GM19099 (cell line): Measurements from ENCODE around the gene TRAPPC12.

Experiments
- POLR2A ChIP-seq: IDR thresholded peaks from 3 replicates; pipeline ENCODE4 v1.6.1; 2011; ENCODE audit warnings: low read depth; ENCODE audit not compliant: insufficient read length; ENCODE audit errors: extremely low read depth

TRAPPC12 gene

DNA sequence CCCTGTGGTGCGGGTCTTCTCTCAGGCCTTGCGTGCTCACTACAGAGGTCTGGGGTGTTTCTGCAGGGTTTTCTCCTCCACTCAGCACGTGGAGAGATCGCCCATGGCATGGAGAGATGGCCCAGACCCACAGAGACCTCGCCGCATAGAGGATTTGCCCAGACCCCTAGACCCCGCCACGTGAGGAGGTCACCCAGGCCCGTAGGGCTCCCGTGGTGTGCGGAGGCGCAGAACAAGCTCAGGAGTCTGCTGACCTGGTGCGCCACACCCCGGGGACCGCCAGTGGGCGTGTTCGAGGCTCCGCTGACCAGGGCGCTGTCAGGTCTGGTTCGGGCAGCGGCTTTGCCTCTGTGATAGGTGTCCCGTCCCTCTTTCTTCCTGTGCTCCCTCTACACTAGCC lies 75.3 kb downstream of the TRAPPC12 start:
- no peak for TF ChIP-seq POLR2A

DNA sequence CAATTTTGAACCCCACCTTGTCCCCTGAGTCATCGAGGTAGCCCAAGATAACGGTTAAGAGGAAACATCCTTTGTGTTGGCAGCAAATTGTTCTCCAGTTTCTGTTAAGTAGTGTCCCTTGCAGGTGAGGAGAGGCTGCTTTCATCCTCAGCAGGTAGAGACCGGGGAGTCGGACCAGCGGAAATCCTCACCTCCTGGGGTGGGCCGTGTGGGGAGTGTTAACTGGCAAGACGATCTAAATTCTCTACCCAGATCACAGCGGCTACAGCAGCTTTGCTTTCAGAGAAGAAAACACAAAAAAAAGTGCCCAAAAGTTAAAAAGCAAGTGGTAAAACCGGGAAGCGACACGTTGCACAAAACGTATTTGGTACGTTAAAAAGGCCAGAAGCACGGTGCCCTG lies 76.6 kb downstream of the TRAPPC12 start:
- TF ChIP-seq POLR2A = no peak

DNA sequence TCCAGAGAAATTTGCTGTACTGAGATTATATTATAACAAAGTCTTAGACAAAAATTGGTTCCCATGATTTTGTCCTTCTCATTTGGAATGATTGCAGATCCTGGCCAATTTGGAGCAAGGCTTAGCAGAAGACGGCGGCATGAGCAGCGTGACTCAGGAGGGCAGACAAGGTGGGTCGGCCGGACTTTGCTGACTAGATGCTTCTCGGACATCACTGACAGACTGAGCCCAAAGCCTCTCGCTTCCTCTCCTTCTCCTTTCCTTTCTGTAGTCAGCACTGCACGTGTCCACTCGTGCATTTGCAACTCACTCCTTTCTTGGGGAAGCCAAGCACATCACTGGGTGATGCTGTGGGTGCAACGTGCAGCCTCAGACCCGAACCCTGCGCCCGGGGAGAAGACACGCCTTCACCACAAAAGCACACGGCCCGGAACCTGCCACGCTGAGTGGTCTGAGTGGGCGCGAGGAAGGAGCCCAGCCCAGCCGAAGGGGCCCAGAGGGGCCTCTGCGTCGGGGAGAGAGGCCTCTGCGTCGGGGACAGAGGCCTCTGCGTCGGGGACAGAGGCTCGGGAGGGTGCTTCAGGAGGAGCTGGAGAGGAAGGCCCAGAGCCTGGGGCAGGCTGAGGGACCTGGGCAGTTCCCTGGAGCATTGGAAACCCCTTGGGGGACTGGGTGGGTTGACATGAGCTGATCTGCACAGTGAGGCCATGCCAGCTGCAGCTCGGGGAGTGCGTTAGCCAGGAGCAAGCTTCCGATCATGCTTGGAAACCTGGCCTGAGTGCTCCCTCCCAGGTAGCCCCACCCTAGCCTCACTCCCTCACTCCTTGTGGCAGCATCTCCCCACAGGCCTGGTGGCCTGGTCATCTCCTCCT lies 78.3 kb downstream of the TRAPPC12 start:
- no peak for TF ChIP-seq POLR2A

DNA sequence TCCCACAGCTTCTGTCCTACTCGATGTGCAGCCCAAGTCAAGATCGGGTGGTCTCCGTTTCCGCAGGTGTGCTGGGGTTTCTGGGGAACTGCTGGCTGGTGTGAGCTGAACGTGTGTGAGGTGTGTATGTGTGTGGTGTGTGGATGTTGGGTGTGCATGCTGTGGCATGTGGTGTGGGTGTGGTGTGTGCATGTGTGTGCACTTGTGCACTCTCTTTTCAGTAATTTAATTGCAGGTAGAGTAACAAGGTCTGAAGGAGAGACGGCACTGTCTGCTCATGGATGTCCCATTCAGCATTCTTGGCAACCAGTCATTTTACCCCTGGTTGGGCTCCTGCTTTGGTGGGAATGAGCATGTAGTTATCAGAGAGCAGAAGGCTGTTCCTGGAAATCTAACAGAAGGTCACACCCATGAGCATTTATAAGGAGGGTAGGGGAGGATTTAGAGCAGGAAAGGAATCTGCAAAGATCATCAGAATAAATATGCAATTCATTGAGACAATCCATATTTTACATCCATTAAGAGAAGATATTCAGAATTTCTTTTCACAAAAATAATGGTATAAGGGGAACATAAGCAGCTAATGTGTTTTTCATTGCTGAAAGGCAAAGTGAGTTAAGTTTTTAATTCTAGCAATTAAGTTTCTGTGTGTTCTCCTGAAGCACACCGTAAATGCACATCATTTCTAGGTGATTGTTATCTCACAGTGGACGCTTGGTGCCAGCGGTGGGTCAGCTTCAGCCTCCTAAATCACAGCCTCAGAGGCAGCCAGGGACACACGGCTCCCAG lies 79.1 kb downstream of the TRAPPC12 start:
- TF ChIP-seq POLR2A = no peak

DNA sequence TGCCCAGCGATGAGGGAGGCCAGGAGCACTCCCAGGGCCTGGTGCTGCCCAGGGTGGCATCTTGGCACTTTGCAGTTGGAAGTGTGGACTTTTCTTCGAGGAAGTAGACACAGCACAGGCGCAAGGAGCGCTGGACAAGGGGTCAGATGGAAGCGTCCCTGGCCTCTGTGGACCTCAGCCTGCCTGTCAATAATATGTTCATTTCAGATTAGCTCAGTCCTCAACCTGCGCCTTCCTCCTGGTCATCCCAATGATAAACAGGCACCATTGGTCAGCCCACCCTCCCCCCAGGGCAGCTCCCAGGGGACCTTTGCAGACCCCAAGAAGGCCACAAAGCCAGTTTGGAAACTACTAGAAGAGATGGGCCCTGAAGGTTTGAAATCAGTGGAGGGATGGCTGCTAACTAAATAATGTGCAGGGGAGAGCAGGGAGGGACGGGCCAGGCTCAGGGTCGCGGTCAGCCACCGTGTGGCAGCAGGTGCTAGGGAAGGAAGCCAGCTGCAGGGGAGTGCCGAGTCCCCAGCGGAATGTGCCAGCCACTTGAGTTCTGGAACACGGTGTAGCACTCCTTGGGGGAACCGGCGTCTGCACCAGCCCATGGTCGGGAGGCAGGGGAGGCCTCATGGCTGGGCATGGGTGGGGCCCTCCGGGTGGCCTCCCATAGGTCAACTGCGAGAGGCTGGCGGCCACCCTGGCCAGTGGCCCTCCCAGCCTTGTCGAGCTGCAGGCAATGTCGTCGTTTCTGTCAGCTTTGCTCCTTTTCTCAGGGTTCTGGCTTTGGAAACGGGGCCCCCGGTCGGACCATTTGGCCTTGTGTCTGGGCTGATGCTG lies 79.9 kb downstream of the TRAPPC12 start:
- no peak for TF ChIP-seq POLR2A

DNA sequence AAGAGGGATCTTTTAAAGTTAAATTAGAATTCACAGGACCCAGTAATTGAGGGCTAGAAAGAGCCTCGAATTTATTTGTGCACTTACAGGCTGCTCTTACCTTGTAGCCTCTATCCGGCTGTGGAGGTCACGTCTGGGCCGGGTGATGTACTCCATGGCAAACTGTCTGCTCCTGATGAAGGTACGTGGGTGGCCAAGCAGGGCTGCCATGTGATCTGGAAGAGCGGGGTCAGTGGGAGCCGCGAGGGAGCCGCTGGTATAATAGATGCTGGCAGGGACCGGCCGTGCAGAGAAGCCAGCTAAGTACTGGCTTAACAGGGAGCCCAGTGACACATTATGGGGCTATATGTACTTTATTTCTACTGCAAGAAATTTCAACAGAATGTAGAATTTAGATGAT lies 80.7 kb downstream of the TRAPPC12 start:
- no peak for TF ChIP-seq POLR2A

DNA sequence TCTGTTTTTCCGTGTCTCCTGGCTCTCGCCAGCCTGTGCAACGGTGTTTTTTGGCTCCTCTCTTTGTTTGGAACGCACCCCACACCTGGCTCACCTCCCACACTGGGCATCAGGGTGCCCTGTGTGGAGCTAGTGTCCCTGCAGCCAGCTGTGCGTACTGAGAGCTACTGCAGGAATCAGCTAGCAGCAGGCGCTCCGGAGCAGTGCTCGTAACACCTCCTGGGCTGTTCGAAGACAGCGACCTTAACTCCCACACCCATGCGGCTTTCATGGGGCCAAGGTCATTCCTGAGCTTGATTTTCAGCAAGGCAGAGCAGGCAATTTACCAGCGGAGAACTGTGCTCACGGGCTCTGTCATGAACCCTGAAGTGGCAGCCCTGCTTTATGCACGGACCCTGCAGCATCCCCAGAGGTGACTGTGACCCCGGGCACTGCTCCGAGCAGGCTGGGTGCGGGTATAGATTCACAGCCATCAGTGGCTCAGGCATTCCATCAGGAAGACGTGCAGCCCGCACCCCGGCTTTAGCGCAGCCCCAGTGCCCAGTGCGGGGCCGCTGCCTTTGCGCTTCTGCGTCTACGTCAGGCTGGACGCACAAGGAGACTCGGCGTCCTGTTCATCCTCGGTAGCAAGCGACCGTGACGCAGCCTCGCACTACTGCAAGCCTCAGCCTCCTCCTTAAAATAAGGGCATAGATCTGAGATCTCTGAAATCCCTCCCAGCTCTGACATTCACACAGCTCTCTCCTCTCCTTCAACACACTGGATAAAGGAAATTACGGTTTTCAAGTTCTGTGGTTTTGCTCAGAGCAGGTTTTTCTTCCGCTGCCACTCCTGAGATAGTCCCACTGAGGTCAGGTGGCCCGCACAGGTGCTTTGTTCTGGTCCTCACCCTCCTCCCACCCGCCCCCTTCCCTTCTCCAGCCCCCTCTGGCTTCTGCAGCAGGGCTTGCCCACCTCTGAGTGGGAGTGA lies 81.6 kb downstream of the TRAPPC12 start:
- no peak for TF ChIP-seq POLR2A

DNA sequence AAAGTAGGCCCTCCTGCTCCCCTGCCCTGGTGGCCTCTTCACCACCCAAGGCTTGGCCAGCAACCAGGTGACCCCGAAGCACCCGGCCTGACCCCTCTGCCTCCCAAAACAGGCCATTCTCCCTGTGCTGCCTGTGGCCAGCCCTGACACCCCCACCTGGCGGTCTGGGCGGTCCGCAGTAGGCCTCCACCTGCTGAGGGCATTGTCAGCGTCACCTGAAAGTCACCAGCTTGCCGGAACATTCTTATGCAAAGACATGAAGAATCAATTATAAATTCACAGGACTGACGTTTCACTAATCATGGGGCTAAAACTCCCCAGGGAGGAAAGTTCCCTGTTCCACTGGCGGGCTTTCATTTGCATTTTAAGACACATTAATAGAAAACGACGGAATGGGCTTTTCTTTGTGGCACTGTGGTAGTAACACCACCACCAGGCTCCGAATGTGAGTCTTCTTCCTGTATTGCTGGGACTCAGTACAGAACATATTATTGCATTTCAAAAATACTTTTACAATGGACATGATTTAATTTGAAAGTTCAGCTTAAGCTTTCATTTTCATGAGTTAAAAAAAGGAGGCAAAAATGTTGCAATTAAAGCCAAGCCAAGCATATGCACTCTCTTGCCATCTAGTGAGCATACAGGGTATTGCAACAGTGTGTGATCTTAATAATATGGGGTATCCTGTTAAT lies 82.5 kb downstream of the TRAPPC12 start:
- no peak for TF ChIP-seq POLR2A

DNA sequence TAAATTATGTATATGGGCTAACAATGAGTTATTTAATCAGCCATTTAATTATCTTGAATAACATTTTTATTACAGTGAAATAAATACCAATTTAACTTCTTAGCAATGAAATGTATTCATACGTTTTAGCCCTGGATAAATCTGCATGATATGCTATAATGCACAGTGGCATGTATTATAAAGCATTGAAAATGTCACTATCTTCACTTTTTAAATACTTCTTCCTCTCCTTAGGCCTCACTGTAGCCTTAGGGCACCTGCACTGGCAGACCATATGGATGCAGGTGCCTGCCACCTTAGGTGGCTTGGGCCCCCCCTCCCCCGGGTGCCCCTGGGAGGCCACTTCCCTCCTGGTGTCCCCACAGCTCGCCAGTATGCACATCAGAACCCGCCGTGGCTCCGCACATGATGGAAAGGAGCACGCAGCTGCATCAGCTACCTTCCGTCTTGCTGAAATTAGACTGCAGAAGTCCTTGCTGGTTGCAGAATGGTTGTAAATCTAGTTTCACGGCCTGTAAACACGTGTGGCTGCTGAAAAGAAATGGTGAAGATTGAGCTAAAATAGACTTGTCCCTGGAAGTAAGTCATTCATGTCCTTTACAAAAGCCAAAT lies 83.1 kb downstream of the TRAPPC12 start:
- no peak for TF ChIP-seq POLR2A

DNA sequence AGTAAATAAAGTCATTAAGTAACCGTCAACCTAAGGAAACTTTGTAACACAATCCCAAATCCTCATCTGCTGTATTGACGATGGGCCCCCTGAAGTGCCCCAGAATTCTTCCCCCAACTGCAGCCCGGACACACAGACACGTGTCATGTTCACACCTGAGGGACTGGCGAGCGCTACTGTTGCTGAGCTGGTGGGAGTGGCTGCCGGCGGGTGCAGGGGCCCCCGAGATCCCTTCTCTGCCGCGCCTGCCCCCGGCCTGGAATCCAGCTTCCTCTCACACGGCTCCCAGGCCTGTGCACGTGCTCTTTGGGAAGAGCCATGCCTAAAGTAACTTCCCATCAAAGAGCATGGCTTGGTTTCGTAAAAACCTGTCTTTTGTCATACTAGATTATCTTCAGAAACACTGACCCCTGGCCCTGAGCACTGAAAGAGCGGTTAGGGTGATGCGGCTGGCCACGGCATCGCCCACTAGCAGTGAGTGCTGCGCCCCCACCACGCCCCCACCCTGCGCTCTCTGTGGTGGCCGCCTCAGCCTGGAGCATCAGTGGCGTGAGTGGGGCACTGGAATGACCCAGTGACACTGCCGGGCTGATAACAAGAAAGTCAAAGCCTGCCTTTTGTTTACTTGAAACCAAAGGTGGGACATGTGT lies 83.8 kb downstream of the TRAPPC12 start:
- no peak for TF ChIP-seq POLR2A

DNA sequence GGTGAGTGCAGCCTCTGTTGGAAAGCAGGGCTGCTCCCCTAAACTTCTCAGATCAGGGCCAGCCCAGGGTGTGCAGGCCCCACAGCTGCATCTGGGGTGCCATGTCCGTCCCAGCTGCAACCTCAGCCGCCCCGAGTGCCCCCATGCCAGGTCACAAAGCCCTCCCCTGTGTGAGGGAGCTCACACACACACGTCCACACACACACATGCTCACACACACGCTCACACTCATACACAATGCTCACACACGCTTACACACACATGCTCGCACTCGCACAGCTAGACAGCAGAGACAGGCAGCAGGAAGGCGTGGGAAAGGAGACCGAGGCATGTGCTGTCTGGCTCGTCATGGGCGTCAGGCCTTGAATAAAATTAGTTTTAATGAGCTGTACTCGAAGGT lies 84.5 kb downstream of the TRAPPC12 start:
- no peak for TF ChIP-seq POLR2A

DNA sequence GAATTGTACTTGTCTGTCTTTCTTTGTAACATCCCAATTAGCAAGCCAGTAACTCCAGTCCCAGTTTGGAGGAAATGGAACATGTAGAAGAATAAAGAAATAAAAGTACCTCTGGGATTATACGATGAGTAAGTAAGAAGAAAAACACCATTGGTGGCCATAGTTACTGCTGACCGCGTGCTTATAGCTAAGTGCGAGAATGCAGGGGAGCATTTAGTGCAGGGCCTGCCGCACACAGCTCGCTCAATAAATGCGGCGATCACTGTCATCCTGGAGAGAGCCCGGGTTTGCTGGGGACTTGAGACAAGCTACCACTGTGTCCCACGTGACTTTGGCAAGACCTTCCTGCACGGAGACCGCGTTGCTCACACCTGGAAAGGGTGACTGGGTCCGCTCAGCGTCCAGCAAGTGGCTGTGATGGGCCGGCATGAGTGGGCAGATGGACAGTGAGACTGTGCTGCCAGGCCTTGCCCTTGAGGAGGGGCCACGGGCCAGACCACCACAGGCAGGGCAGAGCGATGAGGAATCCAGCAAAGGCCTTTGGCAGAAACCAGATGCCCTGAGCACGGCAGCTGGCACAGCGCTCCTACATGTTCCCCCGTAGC lies 85.0 kb downstream of the TRAPPC12 start:
- TF ChIP-seq POLR2A = no peak

DNA sequence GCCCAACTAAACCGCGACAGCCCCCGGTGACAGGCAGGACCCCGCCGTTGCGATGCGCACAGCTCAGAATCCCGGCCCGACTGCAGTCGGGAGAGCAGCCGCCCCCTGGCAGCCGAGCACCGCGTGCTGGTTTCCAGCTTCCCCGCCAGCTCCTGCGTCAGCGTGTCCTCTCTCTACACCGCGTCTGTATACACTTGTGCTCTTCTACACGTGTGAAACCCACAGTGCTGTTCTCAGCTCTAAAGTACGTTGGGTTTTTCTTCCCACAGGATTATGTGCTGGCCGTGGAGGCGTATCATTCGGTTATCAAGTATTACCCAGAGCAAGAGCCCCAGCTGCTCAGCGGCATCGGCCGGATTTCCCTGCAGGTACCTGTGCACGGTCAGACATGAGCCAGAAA lies 85.8 kb downstream of the TRAPPC12 start:
- no peak for TF ChIP-seq POLR2A
